K562 (cell line): ENCODE data around the gene COL25A1. TPM values are rescaled to one million over a fixed set of nuclear protein-coding genes. Genes with fewer than 3 reads are reported as not detected.

Experiments used
- ATAC-seq: fragments of 200-7000 bp; cut with Tn5 transposase; 3 replicates; pipeline ENCODE4 v1.9.1; 2020; ENCODE audit warnings: moderate library complexity
- BruUV-seq: library from RNA; stranded (reverse); fragments of 400-500 nt; replicated peaks from 2 replicates; lab custom pipeline; 2021; lab: Mats Ljungman, UMichigan
- CTCF ChIA-PET: fragments of 300-600 bp; formaldehyde crosslinking; extraction: SDS; loops from one replicate; lab custom pipeline; 2021; ENCODE audit warnings: low intra/inter-chr PET ratio; lab: Yijun Ruan, JAX
- POLR2A ChIA-PET: fragments of 300-600, 350-650 bp; sonication (Branson Sonifier 250); formaldehyde crosslinking; extraction: SDS; loops from one replicate; lab custom pipeline; 2021; ENCODE audit warnings: antibody characterized with exemption, inconsistent platforms; lab: Yijun Ruan, JAX
- DNase-seq, 4 experiments: peaks; one replicate each; pipeline versions ENCODE4 v3.0.0 to v3.0.0-alpha.2; 2011 to 2018; ENCODE audit warnings: low spot score in 3 of 4, mixed read lengths in 3 of 4; ENCODE audit errors: extremely low read depth in 1 of 4
- FAIRE-seq: peaks from 2 replicates; lab custom pipeline; 2011; peaks lifted over from hg19 to GRCh38; lab: Jason Lieb, UNC
- H2AFZ ChIP-seq: 2 replicates; pipeline ENCODE4 v1.6.0; 2011; ENCODE audit warnings: low read depth, low read length, control low read depth, inconsistent platforms
- H3K27ac ChIP-seq: fragments of 200-600 bp; 3 replicates; pipeline ENCODE4 v1.8.0; 2011; ENCODE audit warnings: low read depth, mild to moderate bottlenecking, control low read depth, inconsistent platforms, low read length, moderate library complexity, mixed read lengths; ENCODE audit errors: extremely low read depth
- H3K27me3 ChIP-seq, 2 experiments: fragments of 300-600 bp in 1 of 2; 2 replicates in 1 of 2; 3 replicates in 1 of 2; pipeline versions ENCODE4 v1.6.0 to v1.8.0; 2011; ENCODE audit warnings: inconsistent platforms in 2 of 2, low read length in 2 of 2, mild to moderate bottlenecking in 1 of 2, mixed read lengths in 1 of 2, moderate library complexity in 1 of 2; ENCODE audit not compliant: control insufficient read depth in 2 of 2, insufficient read depth in 2 of 2
- H3K36me3 ChIP-seq: fragments of 300-600 bp; 3 replicates; pipeline ENCODE4 v1.8.0; 2011; ENCODE audit warnings: mild to moderate bottlenecking, low read length, inconsistent platforms; ENCODE audit not compliant: control insufficient read depth, insufficient read depth
- H3K4me1 ChIP-seq, 2 experiments: fragments of 200-600 bp in 1 of 2; replicated peaks in 1 of 2; 2 replicates in 1 of 2; 3 replicates in 1 of 2; pipeline versions ENCODE4 v1.5.1 to v1.8.0; 2011; ENCODE audit warnings: inconsistent platforms in 2 of 2, low read length in 2 of 2, mild to moderate bottlenecking in 1 of 2, mixed read lengths in 1 of 2, moderate library complexity in 1 of 2; ENCODE audit not compliant: control insufficient read depth in 2 of 2, insufficient read depth in 2 of 2
- H3K4me2 ChIP-seq: 2 replicates; pipeline ENCODE4 v1.6.1; 2011; ENCODE audit warnings: low read length, control low read depth, inconsistent platforms, mixed read lengths; ENCODE audit not compliant: insufficient read depth
- H3K4me3 ChIP-seq: fragments of 200-600 bp; sonication (generic), shearing (Covaris generic); 2 replicates; pipeline ENCODE4 v1.5.1; 2016; ENCODE audit warnings: control low read depth, inconsistent platforms
- H3K79me2 ChIP-seq: fragments of 200-600 bp; 3 replicates; pipeline ENCODE4 v1.8.0; 2011; ENCODE audit warnings: low read length, inconsistent platforms; ENCODE audit not compliant: control insufficient read depth, insufficient read depth
- H3K9ac ChIP-seq, 2 experiments: 2 replicates each; pipeline versions ENCODE4 v1.6.0 to v1.6.1; 2011; ENCODE audit warnings: low read depth in 2 of 2, low read length in 2 of 2, control low read depth in 1 of 2, inconsistent platforms in 1 of 2, mild to moderate bottlenecking in 1 of 2, mixed read lengths in 1 of 2; ENCODE audit not compliant: insufficient read depth in 1 of 2
- H3K9me1 ChIP-seq: one replicate; pipeline ENCODE4 v1.6.0; 2011; ENCODE audit warnings: inconsistent platforms, mild to moderate bottlenecking, low read length, moderate library complexity; ENCODE audit not compliant: control insufficient read depth, insufficient read depth
- H3K9me3 ChIP-seq: replicated peaks from 2 replicates; pipeline ENCODE4 v1.5.1; 2011; ENCODE audit warnings: low read depth, low read length, inconsistent platforms; ENCODE audit not compliant: control insufficient read depth, insufficient read depth
- H4K20me1 ChIP-seq: replicated peaks from 2 replicates; pipeline ENCODE4 v1.6.1; 2011; ENCODE audit warnings: low read length, inconsistent platforms, mixed read lengths; ENCODE audit not compliant: control insufficient read depth, insufficient read depth
- CTCF ChIP-seq, 3 experiments: IDR thresholded peaks in 2 of 3; conservative IDR thresholded peaks in 1 of 3; 2 replicates each; pipeline ENCODE4 v1.5.1; 2011 to 2012; ENCODE audit warnings: low read length in 3 of 3, mild to moderate bottlenecking in 3 of 3, control low read depth in 2 of 3, improper control_type of control experiment in 1 of 3, inconsistent platforms in 1 of 3, low read depth in 1 of 3, mixed read lengths in 1 of 3, moderate library complexity in 1 of 3; ENCODE audit not compliant: insufficient read depth in 2 of 3
- NR1H2 ChIP-seq: sonication (generic); formaldehyde crosslinking; IDR thresholded peaks from 2 replicates; pipeline ENCODE4 v1.4.0; 2020; ENCODE audit warnings: mild to moderate bottlenecking, missing genetic modification reagents
- SFPQ ChIP-seq: fragments of 200-400 bp; formaldehyde crosslinking; IDR thresholded peaks from 2 replicates; pipeline ENCODE4 v1.6.1; 2017; ENCODE audit warnings: mild to moderate bottlenecking, low read depth, low read length, moderate library complexity
- THAP12 ChIP-seq: fragments of 250-450 bp; sonication (Bioruptor Pico); IDR thresholded peaks from 2 replicates; pipeline ENCODE4 v1.9.0; 2021; ENCODE audit warnings: mild to moderate bottlenecking, inconsistent platforms
- ZNF639 ChIP-seq, 2 experiments: fragments of 200-800 bp in 1 of 2; sonication (Bioruptor generic) in 1 of 2; sonication (generic) in 1 of 2; formaldehyde crosslinking in 1 of 2; IDR thresholded peaks in 1 of 2; conservative IDR thresholded peaks in 1 of 2; 2 replicates each; pipeline versions ENCODE4 v1.5.0 to v1.6.1; 2016 to 2020; ENCODE audit warnings: missing compliant biosample characterization in 1 of 2, missing genetic modification characterization in 1 of 2, missing genetic modification reagents in 1 of 2
- WGBS: fragments of 100-300 bp; shearing (Covaris generic); methylation state at CpG from one replicate; pipeline ENCODE4 v1.1.6; 2016; ENCODE audit warnings: low coverage, mixed read lengths; ENCODE audit not compliant: insufficient coverage; ENCODE audit errors: missing lambda C conversion rate; 5-methylcytosine and 5-hydroxymethylcytosine counted together
- in situ Hi-C: fragments of 300-500 bp; cut with MboI; formaldehyde crosslinking; loops from 4 replicates; pipeline ENCODE4 v1.15.0; 2018; ENCODE audit warnings: inconsistent platforms, mixed read lengths
- intact Hi-C: fragments of 100-400 bp; cut with micrococcal nuclease; formaldehyde crosslinking; loops from 2 replicates; pipeline ENCODE4 v1.14.2; 2022
- polyA plus RNA-seq, 8 experiments: library from polyadenylated mRNA; depleted of rRNA in 4 of 8; stranded (reverse) in 5 of 8; unstranded in 3 of 8; fragments of >200 nt; fragmentation: Nextera tagmentation in 2 of 8; fragmentation: Illumina TruSeq in 1 of 8; extraction: Ambion mirVana in 2 of 8; extraction: Trizol in 1 of 8; gene quantifications; 2 replicates each; pipeline versions ENCODE4 v1.2.1 to v1.2.3, GENCODE V29; 2011 to 2014; ENCODE audit warnings: inconsistent platforms in 1 of 8, missing spikeins in 1 of 8
- total RNA-seq, 7 experiments: library from RNA; depleted of rRNA in 6 of 7; stranded (reverse); fragments of >200 nt in 6 of 7; fragmentation: Illumina TruSeq in 2 of 7; extraction: Trizol in 2 of 7; gene quantifications; 2 replicates each; pipeline versions ENCODE4 v1.2.1 to v1.2.3, GENCODE V29; 2011 to 2021; ENCODE audit warnings: low replicate concordance in 1 of 7

The COL25A1 gene
- total and polyA plus RNA-seq, 9 of the 15 experiments (the other 6 are each of a cell fraction or from before 2014, with no cell fraction given) = 0.03 to 0.62 (median 0.27) TPM

GRCh38 chr4:109162759-109163158 lies 139.7 kb downstream of the COL25A1 start:
- ChIA-PET POLR2A (interaction anchor here (1.3 kb wide), 1 partner anchor 35 kb away, joined by 3 read pairs; no protein-coding TSS in a partner anchor), CTCF (no interaction called here)
- DNase-seq (no peak), FAIRE-seq (no peak), ATAC-seq (peak; percentile 79)
- Histone ChIP-seq H3K27me3 (no peaks in the 10 kb centered on the region), H3K79me2 (no peaks in the 10 kb centered on the region), H3K27ac (no peak overlapping the region), H3K4me1 (no peaks in the 10 kb centered on the region; a peak in 1 of 5 replicates), H2AFZ (peak overlapping the region; percentile 53; the same call in 1 of the 2 replicates), H3K36me3 (no peaks in the 10 kb centered on the region), H3K9me1 (no peaks in the 10 kb centered on the region), H4K20me1 (no peaks in the 10 kb centered on the region), H3K4me2 (no peak overlapping the region), H3K9me3 (no peaks in the 10 kb centered on the region), H3K9ac (no peak overlapping the region), H3K4me3 (no peak overlapping the region)
- BruUV-seq = no TSS peak
- in situ Hi-C loops (no loop called here), intact Hi-C loops (no loop called here)
- TF ChIP-seq CTCF (IDR thresholded peaks at IDR 0.05 in 2 of 3, conservative IDR thresholded peaks at IDR 0.05 in 1 of 3; ENCODE audit: insufficient read depth in 2 of 3, low read depth in 1 of 3, low read length in 3 of 3) = peak; percentile 12 to 32 (median 28); a peak in 4 of 6 replicates
- TF ChIP-seq SFPQ = no peak
- no peak for TF ChIP-seq NR1H2 (CRISPR knock-in tag)
- TF ChIP-seq ZNF639 (CRISPR knock-in tag; conservative IDR thresholded peaks at IDR 0.05 in 1 of 2, IDR thresholded peaks at IDR 0.05 in 1 of 2) = no peak
- no peak for TF ChIP-seq THAP12 (CRISPR knock-in tag)
- WGBS = 54% methylated on average over 2 of the region's 3 CpGs
